ENCODE results near the gene ATP2B2.

ATP2B2 gene

GRCh38 chr3:10356461-10356981 is 148.9 kb downstream of the ATP2B2 start:
- DNase-seq: no peak

DNA sequence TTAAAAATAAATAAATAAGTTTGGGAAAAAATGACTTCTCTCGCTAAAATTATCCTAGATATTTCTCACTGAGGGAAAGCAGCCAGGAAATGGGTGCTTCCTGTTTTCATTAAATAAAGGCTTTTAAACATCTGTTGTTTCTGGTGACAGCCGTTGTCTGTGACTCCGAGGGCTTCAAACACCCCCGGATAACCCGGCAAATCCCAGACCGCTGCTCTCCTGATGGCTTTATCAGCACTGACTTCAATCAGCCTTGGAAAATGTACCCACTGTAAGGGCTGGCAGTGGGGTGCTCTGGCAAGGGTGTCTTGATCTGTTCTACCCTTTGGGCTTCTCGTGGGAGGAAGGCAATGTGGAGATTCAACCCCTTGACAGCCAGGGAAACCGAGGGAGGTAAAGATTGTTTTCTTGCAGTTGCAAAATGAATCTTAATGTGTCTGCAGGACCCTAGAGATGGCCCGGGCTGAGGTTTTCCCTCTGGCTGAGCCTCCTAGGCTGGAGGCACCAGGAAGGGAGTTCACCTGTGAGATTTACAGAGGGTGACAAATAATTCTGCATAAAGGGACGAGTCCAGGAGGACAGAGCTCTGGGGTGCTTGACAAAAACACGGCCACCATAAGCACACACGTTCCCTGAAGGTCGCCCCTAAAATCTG is 150.9 kb downstream of the ATP2B2 start:
- DNase-seq: no peak

DNA sequence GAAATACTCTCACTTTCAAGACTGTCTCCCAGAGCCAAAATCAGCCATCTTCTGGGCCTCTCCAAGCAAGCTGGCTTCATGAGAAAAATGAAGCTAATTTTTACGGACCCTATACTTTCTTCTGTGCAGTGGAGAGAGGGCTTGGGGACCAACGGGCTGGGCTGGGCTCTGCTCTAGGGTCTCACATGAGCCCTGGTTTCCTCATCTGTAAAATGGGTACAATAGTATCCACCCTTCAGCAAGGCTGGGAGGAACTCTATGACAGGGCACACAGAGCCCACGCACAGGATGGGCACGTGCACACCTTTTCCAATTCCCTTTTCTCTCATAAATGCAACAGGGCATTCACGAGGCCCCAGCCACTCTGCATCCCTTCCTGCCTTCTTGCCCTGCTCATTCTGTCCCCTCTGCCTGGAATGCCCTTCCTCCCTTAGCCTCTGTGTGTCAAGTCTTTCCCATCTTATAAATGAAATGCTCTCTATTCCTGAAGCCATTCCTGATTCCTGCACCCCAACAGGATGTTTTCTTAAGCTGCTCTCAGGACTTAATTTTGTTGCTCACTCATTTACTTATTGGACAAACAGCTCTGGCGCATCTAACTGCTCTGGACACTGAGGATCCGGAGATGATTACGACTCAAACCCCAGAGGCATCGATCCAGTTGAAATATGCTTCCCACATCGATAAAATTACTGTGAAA is 151.6 kb downstream of the ATP2B2 start:
- no peak for DNase-seq

GRCh38 chr3:10353160-10353559 is 152.2 kb downstream of the ATP2B2 start:
- no peak for DNase-seq

DNA sequence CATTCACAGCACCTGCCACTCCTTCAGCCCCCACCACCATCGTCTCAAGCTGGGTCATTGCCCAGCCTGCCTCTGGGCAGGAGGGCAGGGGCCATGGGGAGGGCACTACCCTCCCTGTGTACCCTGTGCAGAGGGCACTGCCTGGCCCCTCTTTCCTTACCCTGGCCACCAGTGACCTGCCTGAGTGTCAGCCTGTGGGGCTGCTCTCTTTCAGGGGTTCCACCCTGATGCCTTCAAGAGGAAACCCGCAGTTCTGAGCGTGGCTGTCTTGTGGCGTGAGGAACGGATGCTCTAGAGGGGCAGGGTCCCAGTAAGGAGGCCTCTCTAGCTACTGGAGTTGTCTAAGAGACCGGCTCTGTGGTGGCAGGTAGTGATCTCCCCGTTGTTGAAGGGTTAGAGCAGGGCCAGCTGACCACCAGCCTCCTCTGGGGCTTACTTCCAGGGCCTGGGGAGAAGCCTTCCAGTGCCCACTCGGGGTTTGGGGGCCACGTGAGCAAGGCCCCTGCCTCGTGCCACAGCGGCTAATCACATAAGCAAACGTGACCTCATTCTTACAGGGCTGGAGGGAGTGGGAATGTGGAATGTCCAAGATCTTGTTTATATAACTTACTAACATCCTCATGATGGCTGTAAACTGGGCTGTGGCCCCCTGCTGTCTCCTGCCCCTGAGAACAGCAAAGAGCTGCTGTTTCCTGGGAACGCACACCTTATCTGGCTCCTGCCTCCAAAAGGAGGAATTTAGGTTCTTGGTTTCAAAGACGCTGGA is 153.1 kb downstream of the ATP2B2 start:
- DNase-seq: no peak

DNA sequence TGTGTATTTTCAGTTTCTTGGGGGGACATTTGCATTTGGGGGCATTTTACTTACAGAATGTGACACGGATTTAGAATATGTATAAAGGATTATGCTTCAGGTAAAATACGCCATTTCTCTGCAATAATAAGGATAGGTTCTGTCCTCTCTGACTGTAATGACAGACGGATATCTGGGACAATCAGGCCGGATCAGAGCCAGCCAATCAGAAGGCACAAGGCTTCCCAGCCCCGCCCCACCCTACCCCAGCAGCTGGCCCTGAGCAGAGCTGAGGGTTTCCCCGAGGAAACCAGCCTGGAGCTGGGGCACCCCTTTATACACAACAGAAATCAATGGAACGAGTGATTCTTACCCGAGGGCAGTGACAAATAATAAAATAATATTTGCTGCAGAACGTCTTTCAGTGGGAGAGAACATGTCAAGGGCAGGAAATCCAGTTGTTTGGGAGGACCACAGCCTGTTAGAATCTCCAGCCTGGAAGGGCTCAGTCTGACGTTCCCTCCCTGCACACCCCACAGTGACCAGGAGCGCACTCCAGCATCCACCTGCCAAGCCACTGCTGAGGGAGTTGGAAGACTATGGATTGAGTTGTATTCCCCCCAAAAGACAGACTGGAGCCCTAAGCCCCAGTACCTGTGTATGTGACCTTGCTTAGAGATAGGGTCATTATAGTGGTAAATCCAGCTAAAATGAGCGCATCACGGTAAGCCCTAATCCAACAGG is 154.2 kb downstream of the ATP2B2 start:
- DNase-seq: no peak

DNA sequence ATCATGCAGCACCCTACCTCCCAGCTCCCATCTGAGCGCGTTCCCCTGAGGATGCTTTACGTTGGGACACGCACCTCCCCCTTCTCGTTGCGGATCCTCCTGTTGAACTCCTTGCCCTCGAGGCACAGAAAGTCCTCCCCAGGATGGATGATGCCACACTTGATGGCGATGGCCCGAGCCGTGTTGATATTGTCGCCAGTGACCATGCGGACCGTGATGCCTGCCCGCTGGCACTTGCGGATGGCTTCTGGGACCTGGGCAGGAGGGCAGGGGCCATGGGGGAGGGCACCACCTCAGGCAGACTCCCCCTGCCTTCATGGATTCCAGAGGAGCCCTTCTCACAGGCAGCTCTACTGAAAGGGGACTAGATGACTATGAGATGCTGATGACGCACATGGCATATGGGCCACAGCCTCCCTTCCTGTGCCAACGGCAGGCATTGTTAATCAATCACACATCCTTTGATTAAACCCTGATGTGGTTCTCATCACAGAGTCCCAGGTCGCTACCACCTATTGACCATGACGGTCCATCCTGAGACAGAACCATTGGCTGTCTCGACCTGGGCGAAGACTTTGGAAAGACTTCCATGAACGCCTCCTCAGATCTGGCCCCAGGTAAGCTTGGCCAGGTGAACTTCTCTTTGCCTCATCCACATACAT is 154.9 kb downstream of the ATP2B2 start:
- no peak for DNase-seq

- no peak for DNase-seq
These were observed 155.6 kb downstream of the ATP2B2 start for GRCh38 chr3:10349801-10350200.

DNA sequence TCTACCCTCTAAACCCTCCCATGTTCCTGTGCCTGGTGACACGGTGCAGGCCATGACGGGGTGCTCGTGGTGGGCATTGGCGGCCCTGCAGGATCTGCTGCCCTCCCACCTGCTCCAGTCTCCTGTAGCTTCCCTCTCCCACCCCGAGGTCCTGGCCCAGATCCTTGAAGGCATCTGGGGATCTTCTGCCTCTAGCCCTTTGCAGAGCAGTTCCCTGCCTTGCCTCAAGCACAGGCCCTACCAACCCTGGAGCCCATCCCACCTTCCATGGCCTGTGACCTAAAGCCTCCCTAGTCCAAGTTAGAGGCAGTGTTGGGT is 157.0 kb downstream of the ATP2B2 start:
- DNase-seq: no peak

DNA sequence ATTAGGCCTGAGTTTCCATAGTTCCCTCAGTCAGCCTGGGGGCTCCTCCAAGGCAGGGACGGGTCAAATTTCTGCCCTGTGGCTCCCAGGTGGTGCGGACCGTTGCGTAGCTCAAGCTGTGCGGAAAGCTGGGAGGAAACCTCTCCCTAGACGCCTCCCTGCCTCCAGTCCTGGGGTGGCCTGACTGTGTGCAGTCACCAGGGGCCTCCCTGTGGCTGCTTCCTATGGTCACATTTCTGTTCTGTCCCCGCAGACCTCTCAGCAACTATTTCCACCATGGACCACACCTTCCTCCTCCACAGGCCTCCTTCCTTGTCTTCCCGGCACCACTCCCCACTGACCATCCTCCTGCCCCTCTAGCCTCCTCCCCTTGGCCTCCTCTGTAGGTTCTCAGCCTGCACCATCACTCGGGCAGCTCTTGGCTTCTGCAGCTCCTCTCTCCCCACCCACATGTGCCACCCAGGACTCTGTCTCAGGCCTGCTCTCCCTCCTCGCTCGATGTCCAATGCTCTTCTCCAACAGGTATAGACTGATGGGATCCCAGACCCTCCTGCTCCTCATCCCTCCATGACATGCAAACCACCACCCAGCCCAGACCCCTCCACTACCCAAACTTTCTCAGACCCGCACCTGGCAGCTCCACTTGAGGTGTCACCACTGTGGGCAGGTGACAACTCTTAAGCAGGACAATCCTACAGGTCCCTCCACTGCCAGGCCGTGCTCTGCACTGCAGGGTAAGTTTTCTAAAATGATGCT is 157.6 kb downstream of the ATP2B2 start:
- DNase-seq: no peak

- no peak for DNase-seq
These were observed 159.5 kb downstream of the ATP2B2 start for GRCh38 chr3:10345911-10346310.

DNA sequence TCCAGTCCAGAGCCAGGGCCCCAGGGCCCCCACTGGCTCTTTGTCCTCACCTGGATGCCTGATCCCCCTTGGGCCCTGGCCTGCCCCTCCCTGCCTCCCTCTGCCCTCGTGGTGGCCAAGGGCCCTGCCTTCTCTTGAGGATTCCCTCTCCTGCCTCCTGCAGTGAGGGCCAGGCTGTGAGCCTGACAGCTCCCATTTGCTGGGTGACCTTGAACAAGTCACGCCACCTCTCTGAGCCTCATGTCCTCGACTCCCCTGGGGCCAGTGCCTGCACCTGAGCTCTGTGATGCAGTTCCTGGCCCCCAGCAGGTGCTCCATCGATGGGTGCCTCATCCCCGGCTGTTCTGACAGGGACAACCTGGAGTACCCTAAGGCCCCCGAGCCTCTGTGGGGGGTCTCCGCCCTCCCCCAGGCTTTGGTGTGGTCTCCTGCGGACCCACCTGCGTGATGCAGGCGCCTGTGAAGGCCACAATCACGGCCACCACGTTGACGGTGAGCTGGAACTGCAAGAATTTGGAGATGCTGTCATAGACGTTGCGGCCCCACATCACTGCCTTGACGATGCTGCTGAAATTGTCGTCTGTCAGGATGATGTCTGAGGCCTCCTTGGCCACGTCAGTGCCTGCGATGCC is 160.3 kb downstream of the ATP2B2 start:
- no peak for DNase-seq

GRCh38 chr3:10344147-10344943 is 161.0 kb downstream of the ATP2B2 start:
- peak; percentile 9 to 26 for DNase-seq

DNA sequence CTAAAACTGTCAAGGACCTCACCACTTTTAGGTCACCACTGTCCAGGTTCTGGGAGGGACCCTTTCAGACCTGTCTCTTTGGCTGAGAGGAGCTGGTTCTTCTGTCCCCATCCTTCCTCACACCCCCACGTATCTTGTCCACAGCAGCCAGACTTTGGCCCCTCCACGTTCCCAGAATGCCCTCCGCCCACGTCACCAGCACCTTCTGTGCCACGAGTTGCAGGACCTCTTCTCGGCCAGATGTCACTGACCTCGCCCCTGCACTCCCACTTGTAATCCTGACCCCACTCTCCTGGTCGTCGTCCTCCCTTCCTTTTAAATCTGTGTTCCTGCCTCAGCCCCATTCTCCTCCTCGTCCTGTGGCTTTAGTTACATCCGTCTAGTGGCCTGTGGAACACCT is 161.9 kb downstream of the ATP2B2 start:
- DNase-seq: no peak

GRCh38 chr3:10342781-10343180 is 162.6 kb downstream of the ATP2B2 start:
- DNase-seq: no peak

DNA sequence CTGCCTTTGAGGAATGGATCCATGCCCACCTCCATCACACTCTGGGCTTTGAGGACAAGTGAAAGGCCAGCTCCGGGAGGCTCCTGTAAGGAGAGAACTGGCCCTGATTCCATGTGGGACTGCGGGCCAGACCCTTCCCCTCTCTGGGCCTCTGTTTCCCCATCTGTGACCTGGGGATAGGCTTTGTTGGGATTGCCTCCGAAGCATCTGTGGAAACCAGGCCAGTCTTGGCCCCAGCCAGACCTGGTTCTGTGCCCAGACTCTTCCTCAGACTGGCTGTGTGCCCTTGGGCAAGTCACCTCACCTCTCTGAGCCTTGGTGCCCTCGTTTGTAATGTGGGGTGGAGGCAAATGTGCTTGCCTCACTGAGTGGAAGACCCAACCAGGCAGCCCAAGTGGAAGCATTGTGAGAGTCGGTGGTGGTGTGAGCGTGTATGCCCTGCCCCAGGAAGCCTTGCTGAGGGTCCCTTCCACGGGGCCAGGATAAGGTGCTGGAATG is 163.4 kb downstream of the ATP2B2 start:
- DNase-seq: no peak

- DNase-seq: no peak
These were observed 164.9 kb downstream of the ATP2B2 start for GRCh38 chr3:10340476-10340875.

GRCh38 chr3:10340046-10340445 is 165.3 kb downstream of the ATP2B2 start:
- DNase-seq: no peak

- DNase-seq: no peak
These were observed 165.9 kb downstream of the ATP2B2 start for GRCh38 chr3:10339376-10339955.
